Measurements from ENCODE around the gene ZC3H4.

DNA sequence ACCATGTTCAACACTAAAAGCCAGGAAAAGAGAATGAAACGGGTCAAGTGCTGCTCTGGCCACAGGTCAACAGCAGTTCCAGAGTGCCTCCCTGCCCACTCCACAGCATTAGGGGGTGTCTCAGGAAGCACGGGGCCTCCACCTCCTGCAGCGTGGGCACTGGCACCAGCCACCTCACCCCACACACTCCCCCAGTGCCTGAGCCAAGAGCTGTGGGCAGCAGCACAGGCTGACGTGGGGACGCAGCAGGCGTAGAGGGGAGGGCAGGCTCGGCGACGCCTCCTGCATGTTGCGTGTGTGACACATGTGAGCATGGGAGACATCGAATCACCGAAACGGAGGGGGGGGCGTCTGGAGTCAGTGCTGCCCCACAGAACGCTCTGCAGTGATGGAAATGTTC is 43.8 kb downstream of the ZC3H4 start:
- TF ChIP-seq EZH2 (IDR thresholded peaks at IDR 0.05; ENCODE audit: borderline replicate concordance, low read depth, low read length, severe bottlenecking) (no peak), JUN (IDR thresholded peaks at IDR 0.05; ENCODE audit: borderline replicate concordance, insufficient read depth, insufficient read length, low read depth) (no peak), POLR2A (IDR thresholded peaks at IDR 0.05; ENCODE audit: low read depth, low read length) (no peak), FOS (IDR thresholded peaks at IDR 0.05; ENCODE audit: borderline replicate concordance, insufficient read depth, low read length) (no peak), GATA2 (IDR thresholded peaks at IDR 0.05; ENCODE audit: insufficient read depth, insufficient read length, low read depth, low read length) (no peak), POLR2AphosphoS5 (IDR thresholded peaks at IDR 0.05; ENCODE audit: insufficient read depth, low read depth, low read length) (no peak), MYC (IDR thresholded peaks at IDR 0.05; ENCODE audit: low read depth, low read length) (no peak)
- TF ChIP-seq, protein P1, sequence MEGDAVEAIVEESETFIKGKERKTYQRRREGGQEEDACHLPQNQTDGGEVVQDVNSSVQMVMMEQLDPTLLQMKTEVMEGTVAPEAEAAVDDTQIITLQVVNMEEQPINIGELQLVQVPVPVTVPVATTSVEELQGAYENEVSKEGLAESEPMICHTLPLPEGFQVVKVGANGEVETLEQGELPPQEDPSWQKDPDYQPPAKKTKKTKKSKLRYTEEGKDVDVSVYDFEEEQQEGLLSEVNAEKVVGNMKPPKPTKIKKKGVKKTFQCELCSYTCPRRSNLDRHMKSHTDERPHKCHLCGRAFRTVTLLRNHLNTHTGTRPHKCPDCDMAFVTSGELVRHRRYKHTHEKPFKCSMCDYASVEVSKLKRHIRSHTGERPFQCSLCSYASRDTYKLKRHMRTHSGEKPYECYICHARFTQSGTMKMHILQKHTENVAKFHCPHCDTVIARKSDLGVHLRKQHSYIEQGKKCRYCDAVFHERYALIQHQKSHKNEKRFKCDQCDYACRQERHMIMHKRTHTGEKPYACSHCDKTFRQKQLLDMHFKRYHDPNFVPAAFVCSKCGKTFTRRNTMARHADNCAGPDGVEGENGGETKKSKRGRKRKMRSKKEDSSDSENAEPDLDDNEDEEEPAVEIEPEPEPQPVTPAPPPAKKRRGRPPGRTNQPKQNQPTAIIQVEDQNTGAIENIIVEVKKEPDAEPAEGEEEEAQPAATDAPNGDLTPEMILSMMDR (IDR thresholded peaks at IDR 0.05; ENCODE audit: extremely low read depth in 1 of 2, insufficient read depth in 1 of 2, low read depth in 1 of 2, low read length in 2 of 2), result no peak
- TF ChIP-seq, protein P2, sequence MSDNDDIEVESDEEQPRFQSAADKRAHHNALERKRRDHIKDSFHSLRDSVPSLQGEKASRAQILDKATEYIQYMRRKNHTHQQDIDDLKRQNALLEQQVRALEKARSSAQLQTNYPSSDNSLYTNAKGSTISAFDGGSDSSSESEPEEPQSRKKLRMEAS (IDR thresholded peaks at IDR 0.05; ENCODE audit: insufficient read depth, insufficient read length), result no peak
